OCI-LY3 (cell line): ENCODE measurements around the gene SUMO4.

Source experiments
- H2AFZ ChIP-seq: fragments of 200-600, 300-600 bp; shearing (Covaris generic); 2 replicates; pipeline ENCODE4 v1.6.0; 2014; ENCODE audit warnings: antibody characterized with exemption, low read depth, low read length
- H3K27ac ChIP-seq: fragments of 200-600, 300-600 bp; sonication (generic); 2 replicates; pipeline ENCODE4 v1.5.1; 2014; ENCODE audit warnings: mild to moderate bottlenecking, low read length, moderate library complexity, mixed read lengths
- H3K27me3 ChIP-seq: fragments of 200-600, 300-600 bp; sonication (generic); 2 replicates; pipeline ENCODE4 v1.6.1; 2014; ENCODE audit warnings: low read depth, low read length, mixed read lengths
- H3K36me3 ChIP-seq: fragments of 200-600, 300-600 bp; sonication (generic); replicated peaks from 2 replicates; pipeline ENCODE3; 2014; ENCODE audit warnings: low read depth, low read length, mixed read lengths
- H3K4me1 ChIP-seq: fragments of 300-600, 200-600 bp; sonication (generic); 2 replicates; pipeline ENCODE4 v1.6.1; 2014; ENCODE audit warnings: low read length, mixed read lengths
- H3K4me2 ChIP-seq: fragments of 200-600, 300-600 bp; sonication (generic); 2 replicates; pipeline ENCODE4 v1.6.1; 2014; ENCODE audit warnings: low read length, mixed read lengths
- H3K4me3 ChIP-seq: fragments of 300-600, 200-600 bp; sonication (generic); 2 replicates; pipeline ENCODE4 v1.5.1; 2014; ENCODE audit warnings: antibody characterized with exemption, mild to moderate bottlenecking, low read length, moderate library complexity
- H3K79me2 ChIP-seq: fragments of 300-600, 200-600 bp; shearing (Covaris generic); 2 replicates; pipeline ENCODE4 v1.6.1; 2014; ENCODE audit warnings: mild to moderate bottlenecking, low read length, mixed read lengths
- H3K9ac ChIP-seq: fragments of 300-600, 200-600 bp; shearing (Covaris generic); 2 replicates; pipeline ENCODE4 v1.6.0; 2014; ENCODE audit warnings: mild to moderate bottlenecking, low read length, moderate library complexity
- H3K9me3 ChIP-seq: fragments of 200-600, 300-600 bp; shearing (Covaris generic); 2 replicates; pipeline ENCODE4 v1.6.1; 2014; ENCODE audit warnings: low read length, mixed read lengths; ENCODE audit not compliant: insufficient read depth
- H4K20me1 ChIP-seq: fragments of 200-600, 300-600 bp; sonication (generic); 2 replicates; pipeline ENCODE4 v1.6.1; 2016; ENCODE audit warnings: low read length, mixed read lengths; ENCODE audit not compliant: insufficient read depth
- EZH2phosphoT487 ChIP-seq: fragments of 200-600 bp; shearing (Covaris generic); IDR thresholded peaks from 2 replicates; pipeline ENCODE4 v1.6.1; 2018; ENCODE audit warnings: antibody characterized with exemption, mixed run types, low read depth
- TF ChIP-seq, protein P1 (sequence below): fragments of 200-600, 300-600 bp; sonication (generic); IDR thresholded peaks from 2 replicates; pipeline ENCODE4 v1.5.1; 2014; ENCODE audit warnings: antibody characterized with exemption, low read length, low read depth

Gene SUMO4

GRCh38 chr6:149359440-149359839 lies 40.6 kb upstream of the SUMO4 start:
- Histone ChIP-seq H4K20me1 (peaks cover 90% of the 10 kb centered on the region), H3K27ac (no peak overlapping the region), H3K36me3 (peaks cover 3% of the 10 kb centered on the region), H3K79me2 (peaks cover 98% of the 10 kb centered on the region), H2AFZ (no peak overlapping the region), H3K4me1 (no peaks in the 10 kb centered on the region), H3K9me3 (no peaks in the 10 kb centered on the region), H3K4me3 (no peak overlapping the region), H3K9ac (no peak overlapping the region), H3K27me3 (no peaks in the 10 kb centered on the region), H3K4me2 (no peak overlapping the region)
- TF ChIP-seq, protein P1, sequence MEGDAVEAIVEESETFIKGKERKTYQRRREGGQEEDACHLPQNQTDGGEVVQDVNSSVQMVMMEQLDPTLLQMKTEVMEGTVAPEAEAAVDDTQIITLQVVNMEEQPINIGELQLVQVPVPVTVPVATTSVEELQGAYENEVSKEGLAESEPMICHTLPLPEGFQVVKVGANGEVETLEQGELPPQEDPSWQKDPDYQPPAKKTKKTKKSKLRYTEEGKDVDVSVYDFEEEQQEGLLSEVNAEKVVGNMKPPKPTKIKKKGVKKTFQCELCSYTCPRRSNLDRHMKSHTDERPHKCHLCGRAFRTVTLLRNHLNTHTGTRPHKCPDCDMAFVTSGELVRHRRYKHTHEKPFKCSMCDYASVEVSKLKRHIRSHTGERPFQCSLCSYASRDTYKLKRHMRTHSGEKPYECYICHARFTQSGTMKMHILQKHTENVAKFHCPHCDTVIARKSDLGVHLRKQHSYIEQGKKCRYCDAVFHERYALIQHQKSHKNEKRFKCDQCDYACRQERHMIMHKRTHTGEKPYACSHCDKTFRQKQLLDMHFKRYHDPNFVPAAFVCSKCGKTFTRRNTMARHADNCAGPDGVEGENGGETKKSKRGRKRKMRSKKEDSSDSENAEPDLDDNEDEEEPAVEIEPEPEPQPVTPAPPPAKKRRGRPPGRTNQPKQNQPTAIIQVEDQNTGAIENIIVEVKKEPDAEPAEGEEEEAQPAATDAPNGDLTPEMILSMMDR, result no peak
- TF ChIP-seq EZH2phosphoT487, result no peak

DNA sequence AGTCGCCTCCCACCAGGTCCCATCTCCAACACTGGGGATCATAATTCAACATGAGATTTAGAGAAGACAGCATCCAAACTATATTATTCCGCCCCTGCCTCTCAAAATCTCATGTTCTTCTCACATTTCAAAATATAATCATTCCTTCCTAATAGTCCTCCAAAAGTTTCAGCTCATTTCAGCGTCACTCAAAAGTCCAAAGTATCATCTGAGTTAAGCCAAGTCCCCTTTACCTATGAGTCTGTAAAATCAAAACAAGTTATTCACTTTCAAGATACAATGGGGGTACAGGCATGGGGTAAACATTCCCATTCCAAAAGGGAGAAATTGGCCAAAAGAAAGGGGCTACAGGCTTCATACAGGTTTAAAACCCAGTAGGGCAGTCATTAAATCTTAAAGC lies 39.5 kb upstream of the SUMO4 start:
- peaks cover 98% of the 10 kb centered on the region for H3K79me2 ChIP-seq
- H3K36me3 ChIP-seq, result no peaks in the 10 kb centered on the region
- H2AFZ ChIP-seq, result no peak overlapping the region
- no peaks in the 10 kb centered on the region for H3K4me1 ChIP-seq
- H4K20me1 ChIP-seq, result peaks cover 90% of the 10 kb centered on the region
- no peak overlapping the region for H3K4me2 ChIP-seq
- no peak overlapping the region for H3K9ac ChIP-seq
- no peak overlapping the region for H3K4me3 ChIP-seq
- H3K9me3 ChIP-seq, result no peaks in the 10 kb centered on the region
- no peak for TF ChIP-seq EZH2phosphoT487
- TF ChIP-seq, protein P1, result no peak
- no peaks in the 10 kb centered on the region for H3K27me3 ChIP-seq
- H3K27ac ChIP-seq, result no peak overlapping the region

DNA sequence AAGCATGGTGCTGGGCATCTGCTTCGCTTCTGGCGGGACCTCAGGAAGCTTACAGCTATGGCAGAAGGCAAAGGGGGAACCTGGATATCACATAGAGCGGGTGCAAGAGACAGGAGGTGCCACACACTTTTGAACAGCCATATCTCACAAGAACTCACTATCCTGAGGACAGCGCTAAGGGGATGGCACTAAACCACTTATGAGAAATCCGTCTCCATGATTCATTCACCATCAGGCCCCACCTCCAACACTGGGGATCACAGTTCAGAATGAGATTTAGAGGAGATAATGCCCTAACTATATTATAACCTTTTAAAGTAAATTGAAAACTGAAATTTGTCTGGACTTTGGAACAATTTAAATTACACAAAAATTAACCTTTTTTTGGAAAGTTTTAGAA lies 37.8 kb upstream of the SUMO4 start:
- H3K9ac ChIP-seq, result no peak overlapping the region
- H4K20me1 ChIP-seq, result peaks cover 94% of the 10 kb centered on the region
- peaks cover 3% of the 10 kb centered on the region for H3K36me3 ChIP-seq
- TF ChIP-seq, protein P1, result no peak
- TF ChIP-seq EZH2phosphoT487, result no peak
- H2AFZ ChIP-seq, result no peak overlapping the region
- no peak overlapping the region for H3K27ac ChIP-seq
- no peak overlapping the region for H3K4me3 ChIP-seq
- no peak overlapping the region for H3K4me2 ChIP-seq
- H3K27me3 ChIP-seq, result no peaks in the 10 kb centered on the region
- no peaks in the 10 kb centered on the region for H3K9me3 ChIP-seq
- H3K79me2 ChIP-seq, result peaks cover 98% of the 10 kb centered on the region
- H3K4me1 ChIP-seq, result no peaks in the 10 kb centered on the region

- Histone ChIP-seq H3K4me1 (no peaks in the 10 kb centered on the region), H3K4me2 (no peak overlapping the region), H3K36me3 (peaks cover 3% of the 10 kb centered on the region), H3K9ac (no peak overlapping the region), H3K79me2 (peaks cover 99% of the 10 kb centered on the region), H2AFZ (no peak overlapping the region), H3K4me3 (no peak overlapping the region), H4K20me1 (peaks cover 97% of the 10 kb centered on the region), H3K27ac (no peak overlapping the region), H3K27me3 (no peaks in the 10 kb centered on the region), H3K9me3 (no peaks in the 10 kb centered on the region)
- TF ChIP-seq, protein P1, result no peak
- no peak for TF ChIP-seq EZH2phosphoT487
Measured at GRCh38 chr6:149363154-149363553, 36.9 kb upstream of the SUMO4 start.
